GM18870 (cell line): ENCODE results near the gene PAK2.
"Not testable (repeated sequence)": the region's sequence is repeated elsewhere in the genome, so short reads cannot be mapped to it uniquely, and the experiment has no call there.

Source experiments
- ATAC-seq: cut with Tn5 transposase; IDR thresholded peaks from one replicate; pipeline ENCODE4 v1.9.1; 2021; ENCODE audit warnings: moderate library complexity; ENCODE audit not compliant: unreplicated experiment

The PAK2 gene

GRCh38 chr3:196736670-196737374 lies 2.8 kb upstream of the PAK2 start:
- no peak for ATAC-seq

GRCh38 chr3:196737655-196738054 lies 2.0 kb upstream of the PAK2 start:
- no peak for ATAC-seq

DNA sequence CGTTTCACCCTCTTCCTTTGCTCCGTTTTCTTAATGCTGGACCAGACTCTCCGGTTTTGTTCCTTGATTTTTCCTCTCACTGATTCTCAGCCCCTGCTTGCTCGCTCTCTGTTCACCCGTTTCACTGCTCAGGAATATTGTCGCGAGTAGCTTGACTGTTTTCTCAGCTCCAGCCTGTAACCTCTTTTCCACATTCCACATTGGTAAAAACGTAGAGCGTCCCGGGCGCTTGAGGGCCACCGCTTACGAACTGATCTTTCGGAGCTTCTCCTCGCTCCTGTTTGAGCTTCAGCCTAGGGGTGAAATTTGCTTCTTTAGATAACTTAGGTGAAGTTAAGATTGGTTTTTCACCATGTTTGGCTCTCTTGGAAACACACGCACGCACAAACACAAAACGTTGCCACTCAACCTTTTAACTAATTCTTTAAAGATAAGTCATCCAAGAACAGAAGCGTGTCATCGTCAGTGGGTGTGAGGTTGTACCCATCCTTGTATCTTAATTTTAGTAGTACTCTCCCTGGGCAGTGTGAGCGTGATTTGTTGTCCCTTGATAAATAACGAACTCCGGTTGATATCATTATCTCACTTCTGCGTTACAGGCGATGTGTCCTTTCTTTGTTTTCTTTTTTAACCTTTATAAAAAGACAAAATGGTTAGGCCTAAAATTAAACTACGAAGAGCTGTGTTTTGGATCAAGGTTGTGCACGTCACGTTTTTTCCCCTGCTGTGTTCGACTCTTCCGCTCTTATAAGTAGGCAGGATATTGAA lies 1.0 kb downstream of the PAK2 start:
- peak; percentile 5 for ATAC-seq

- ATAC-seq, result no peak
Measured at GRCh38 chr3:196741249-196741889, 1.7 kb downstream of the PAK2 start.

DNA sequence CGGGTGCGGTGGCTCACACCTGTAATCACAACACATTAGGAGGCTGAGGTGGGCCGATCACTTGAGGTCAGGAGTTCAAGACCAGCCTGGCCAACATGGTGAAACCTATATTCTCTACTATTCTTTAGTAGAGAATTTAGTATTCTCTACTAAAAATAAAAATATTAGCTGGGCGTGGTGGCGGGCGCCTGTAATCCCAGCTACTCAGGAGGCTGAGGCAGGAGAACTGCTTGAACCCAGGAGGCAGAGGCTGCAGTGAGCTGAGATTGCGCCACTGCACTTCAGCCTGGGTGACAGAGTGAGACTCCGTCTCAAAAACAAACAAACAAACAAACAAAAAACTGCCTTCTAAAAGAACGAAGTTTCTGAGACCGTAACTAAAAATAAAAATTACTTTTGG lies 3.9 kb downstream of the PAK2 start:
- not testable (repeated sequence) for ATAC-seq

GRCh38 chr3:196749125-196749524 lies 9.5 kb downstream of the PAK2 start:
- ATAC-seq, result no peak

DNA sequence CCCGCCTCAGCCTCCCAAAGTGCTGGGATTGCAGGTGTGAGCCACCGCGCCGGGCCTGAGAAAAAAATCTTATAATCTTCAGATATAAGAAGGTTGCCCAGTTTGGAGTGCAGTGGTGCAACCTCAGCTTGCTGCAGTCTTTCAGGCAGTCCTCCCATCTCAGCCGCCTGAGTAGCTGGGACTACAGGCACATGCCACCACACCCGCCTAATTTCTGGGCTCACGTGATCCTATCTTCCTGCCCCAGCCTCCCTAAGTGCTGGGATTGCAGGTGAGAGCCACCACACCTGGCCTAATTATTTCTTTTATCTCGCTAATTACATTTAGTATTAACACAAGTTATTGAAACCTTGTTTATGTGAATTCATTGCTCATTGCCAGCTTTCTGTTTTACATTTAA lies 13.5 kb downstream of the PAK2 start:
- ATAC-seq, result no peak

- ATAC-seq, result no peak
Measured at GRCh38 chr3:196754091-196754981, 14.7 kb downstream of the PAK2 start.

DNA sequence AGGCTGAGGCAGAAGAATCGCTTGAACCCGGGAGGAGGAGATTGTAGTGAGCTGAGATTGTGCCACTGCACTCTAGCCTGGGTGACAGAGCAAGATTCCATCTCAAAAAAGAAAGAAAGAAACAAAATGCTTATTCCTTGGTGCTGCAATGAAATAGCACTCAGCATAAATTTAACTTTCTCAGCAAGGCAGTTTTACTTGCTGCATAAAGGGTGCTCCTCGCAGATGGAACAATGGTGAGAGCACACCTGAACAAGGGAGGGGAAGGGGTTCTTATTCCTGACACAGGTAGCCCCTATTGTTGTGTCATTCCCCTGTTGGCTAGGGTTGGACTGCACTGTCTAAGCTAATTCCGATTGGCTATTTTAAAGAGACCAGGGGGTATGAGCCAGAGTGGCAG lies 17.1 kb downstream of the PAK2 start:
- no peak for ATAC-seq

GRCh38 chr3:196757876-196758739 lies 18.5 kb downstream of the PAK2 start:
- ATAC-seq, result no peak

DNA sequence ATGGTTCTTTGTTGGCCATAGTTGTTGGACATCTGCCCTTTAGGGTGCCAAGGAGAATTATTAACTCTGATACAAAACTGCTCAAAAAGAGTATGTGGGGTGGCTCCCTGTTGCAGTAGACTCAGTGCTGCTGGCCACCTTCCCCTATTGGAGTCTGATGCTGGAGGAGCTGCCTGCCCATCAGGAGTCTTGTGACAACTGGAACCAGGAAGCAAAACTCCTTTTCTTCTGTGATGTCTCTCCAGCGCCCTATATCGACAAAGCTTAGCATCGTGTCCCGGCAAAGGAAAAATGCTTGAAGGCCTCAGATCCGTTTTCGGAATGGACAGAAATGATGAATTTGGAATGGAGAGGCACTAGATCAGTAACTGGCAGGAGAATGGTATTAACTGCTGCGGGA lies 23.5 kb downstream of the PAK2 start:
- no peak for ATAC-seq

DNA sequence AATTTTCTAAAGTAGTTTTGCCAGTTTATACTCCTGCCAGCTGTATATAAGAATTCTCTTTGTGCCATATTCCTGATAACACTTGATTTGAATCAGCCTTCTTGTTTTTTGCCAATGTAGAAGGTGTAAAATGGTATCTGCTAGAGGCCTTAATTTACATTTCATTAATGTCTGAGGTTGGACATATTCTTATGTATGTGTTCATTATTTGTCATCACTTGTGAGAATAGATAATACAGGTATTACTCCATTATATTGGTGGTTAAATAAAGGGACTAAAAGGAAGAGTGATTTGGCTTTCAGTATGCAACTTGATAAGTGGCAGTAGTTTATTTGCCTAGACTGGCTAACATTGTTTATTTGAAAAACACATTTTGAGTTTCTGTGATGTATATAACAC lies 25.8 kb downstream of the PAK2 start:
- ATAC-seq, result no peak

- no peak for ATAC-seq
Measured at GRCh38 chr3:196771067-196771466, 31.4 kb downstream of the PAK2 start.

DNA sequence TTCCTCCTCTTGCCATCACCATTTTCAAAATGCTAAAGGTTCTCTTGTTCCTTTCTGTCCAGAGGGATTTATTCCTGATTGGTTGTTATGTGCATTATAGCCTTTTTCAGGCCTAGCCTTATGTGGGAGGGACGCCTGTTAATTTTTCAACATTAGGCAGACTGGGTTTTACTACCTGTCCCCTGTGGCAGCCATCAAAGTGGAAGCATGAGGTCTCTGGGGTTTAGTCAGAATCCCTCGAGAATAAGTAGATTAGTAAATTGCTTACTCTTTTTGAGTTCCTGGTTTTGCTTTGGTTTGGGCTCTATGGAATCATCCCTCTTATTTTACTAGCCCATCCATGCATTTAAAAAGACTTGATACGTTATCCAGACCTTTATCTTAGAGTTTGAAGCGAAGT lies 32.4 kb downstream of the PAK2 start:
- no peak for ATAC-seq

- ATAC-seq, result no peak
Measured at GRCh38 chr3:196772897-196773296, 33.2 kb downstream of the PAK2 start.

GRCh38 chr3:196774191-196774820 lies 34.6 kb downstream of the PAK2 start:
- ATAC-seq, result no peak

- no peak for ATAC-seq
Measured at GRCh38 chr3:196774848-196775422, 35.3 kb downstream of the PAK2 start.

GRCh38 chr3:196775938-196776337 lies 36.3 kb downstream of the PAK2 start:
- ATAC-seq, result no peak

DNA sequence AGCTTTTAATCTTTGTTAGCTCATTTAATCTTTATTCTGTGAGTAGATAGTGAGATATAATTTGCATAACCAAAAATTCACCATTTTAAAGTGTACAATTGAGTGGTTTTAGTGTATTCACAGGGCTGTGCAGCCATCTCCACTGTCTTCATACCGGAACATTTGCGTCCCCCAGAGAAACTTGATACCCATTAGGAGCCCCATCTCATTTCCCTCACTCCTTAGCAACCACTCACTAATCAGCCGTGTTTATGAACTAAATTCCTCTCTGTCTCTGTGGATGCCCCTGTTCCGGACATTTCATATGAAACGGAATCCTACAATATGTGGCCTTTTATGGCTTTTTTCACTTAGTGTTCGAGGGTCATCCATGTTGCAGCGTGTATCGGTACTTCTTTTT lies 38.2 kb downstream of the PAK2 start:
- ATAC-seq, result no peak
